GM18526 (cell line): ENCODE measurements around the gene STAT5B.

ENCODE experiments used
- POLR2A ChIP-seq: IDR thresholded peaks from 3 replicates; pipeline ENCODE4 v1.6.1; 2011; ENCODE audit not compliant: insufficient read length; ENCODE audit errors: extremely low read depth

The STAT5B gene

GRCh38 chr17:42183741-42184711 is 92.2 kb downstream of the STAT5B start:
- peak; percentile 61 for TF ChIP-seq POLR2A

DNA sequence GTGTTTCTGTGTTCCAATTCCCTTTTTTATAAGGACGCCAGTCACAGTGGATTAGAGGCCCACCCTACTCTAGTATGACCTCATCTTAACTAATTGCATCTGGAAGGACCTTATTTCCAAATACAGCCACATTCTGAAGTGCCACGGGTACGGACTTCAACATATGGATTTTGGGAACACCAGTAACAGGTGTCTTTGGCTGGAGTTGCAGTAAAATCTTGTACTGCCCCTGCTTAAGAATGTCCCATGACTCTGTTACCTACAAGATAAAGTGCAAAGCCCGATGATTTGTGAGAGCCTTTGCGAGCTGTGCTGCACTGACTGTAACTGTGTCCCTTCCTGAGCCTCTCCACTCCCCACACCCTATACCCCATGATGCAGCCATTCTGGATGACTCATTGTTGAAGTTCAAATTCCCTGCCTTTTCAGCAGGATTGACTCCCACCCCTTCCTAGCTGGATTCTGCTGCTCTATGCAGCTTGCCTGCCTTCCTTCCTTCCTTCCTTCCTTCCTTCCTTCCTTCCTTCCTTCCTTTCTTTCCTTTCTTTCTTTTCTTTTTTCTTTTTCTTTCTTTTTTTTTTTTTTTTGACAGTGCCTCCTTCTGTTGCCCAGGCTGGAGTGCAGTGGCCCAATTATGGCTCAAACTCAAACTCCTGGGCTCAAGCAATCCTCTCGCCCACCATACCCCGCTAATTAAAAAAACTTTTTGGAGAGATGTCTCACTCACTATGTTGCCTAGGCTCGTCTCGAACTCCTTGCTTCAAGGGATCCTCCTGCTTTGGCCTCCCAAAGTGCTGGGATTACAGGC is 93.1 kb downstream of the STAT5B start:
- TF ChIP-seq POLR2A, result no peak

- TF ChIP-seq POLR2A, result no peak
Observed at GRCh38 chr17:42181851-42182207, 94.4 kb downstream of the STAT5B start.

DNA sequence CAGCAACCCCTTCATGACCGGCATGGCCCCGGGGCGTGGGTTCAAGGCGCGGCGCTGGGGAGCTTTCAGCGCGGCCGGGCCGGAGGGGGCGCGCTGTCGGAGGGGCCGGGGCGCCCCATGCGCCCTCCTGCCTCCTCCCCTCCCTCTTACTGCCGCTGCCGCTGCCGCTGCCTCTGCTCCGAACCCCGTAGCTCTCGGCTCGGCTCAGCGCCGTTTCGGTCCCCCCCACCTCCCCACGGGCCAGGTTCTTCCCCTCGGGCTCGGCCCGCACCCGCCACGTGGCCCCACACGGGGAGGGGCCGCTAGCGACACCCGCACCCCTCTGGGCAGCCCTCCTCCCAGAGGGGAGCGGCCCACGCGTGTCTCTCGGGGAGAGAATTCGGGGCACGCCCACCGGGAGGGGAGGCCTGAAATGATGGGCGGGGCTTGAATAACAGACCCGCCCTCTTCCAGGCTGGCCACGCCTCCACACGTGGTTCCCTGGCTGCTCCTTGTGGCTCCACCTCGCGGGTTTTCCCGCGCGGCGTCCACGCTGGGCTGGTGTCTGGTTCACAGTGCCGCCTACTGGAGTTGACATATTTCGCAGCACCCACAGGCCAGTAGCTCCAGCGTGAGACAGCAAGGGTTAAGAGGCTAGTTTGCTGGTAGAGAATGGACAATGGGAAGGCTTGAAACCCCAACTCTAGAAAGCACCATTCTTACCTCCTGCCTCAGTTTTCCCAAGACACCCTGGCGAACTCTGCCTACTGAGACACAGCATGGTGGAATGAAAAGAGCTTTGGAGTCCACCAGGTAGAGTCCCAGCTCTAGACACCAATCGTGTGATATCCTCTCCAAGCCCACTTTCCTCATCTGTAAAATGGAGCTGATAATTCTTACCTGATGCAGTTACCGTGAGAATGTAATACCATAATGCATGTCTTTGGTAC is 95.0 kb downstream of the STAT5B start, which contains the start of gene KCNH4:
Gene KCNH4 (minus strand): TSS at position 221 of the 929 bp plus-strand sequence. CDS start 197 bp downstream, at position 24.
- no peak for TF ChIP-seq POLR2A

- TF ChIP-seq POLR2A, result no peak
Observed at GRCh38 chr17:42180411-42180921, 95.7 kb downstream of the STAT5B start.

GRCh38 chr17:42179911-42180410 is 96.2 kb downstream of the STAT5B start:
- no peak for TF ChIP-seq POLR2A

DNA sequence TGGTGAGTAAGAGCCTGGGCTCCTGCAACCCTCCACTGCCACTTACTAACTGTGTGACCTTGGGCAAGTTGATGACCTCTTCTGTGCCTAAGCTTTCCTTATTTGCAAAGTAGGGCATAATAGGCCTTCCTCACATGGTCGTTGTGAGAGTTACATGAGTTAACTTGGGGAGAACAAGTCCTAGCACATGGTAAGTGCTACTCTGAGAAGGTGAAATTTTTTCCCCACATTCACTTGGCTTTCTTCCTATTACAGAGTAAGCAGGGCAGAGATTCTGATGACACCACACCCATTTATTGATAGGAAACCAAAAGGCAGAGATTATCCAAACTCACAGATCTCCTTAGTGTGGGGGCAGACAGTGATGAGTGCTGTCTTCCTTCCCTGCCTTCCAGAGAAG is 96.9 kb downstream of the STAT5B start:
- no peak for TF ChIP-seq POLR2A

DNA sequence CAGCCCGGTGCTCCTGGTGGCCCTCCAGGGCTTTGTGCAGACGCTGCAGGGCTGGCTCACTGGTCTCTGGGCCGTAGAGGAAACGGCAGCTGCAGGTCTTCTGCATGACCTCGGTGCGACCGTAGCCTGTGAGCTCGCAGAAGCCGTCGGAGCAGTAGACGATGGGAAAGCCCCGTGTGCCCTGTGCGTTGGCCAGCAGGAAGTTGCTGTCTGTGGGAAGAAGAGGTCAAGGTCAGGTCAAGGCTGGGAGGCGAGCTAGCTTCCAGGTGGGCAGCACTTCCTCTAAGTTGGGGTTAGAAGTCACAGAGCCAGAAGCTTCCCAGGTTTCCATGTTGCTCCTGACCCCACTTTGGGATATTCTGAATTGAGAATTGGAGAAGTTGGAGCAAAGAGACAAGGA is 97.4 kb downstream of the STAT5B start:
- TF ChIP-seq POLR2A, result no peak

DNA sequence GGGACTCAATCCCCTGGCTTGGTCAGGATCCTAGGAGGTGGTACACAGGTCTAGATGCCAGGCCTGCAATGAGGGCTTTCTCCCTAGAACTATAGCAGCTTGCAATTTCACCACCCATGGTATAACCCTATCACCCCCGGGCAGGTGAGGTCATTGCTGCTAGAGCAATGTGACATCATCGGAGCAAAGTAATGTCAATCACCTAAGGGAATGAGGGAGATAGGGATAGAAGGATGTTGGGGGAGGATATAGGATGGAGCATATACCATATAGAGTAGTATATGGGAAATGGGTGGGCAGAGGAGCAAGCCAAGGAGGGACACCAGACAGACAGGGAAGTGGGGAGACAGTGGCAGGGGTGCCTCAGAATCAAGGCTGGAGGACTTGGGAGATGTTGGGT is 98.5 kb downstream of the STAT5B start:
- no peak for TF ChIP-seq POLR2A

DNA sequence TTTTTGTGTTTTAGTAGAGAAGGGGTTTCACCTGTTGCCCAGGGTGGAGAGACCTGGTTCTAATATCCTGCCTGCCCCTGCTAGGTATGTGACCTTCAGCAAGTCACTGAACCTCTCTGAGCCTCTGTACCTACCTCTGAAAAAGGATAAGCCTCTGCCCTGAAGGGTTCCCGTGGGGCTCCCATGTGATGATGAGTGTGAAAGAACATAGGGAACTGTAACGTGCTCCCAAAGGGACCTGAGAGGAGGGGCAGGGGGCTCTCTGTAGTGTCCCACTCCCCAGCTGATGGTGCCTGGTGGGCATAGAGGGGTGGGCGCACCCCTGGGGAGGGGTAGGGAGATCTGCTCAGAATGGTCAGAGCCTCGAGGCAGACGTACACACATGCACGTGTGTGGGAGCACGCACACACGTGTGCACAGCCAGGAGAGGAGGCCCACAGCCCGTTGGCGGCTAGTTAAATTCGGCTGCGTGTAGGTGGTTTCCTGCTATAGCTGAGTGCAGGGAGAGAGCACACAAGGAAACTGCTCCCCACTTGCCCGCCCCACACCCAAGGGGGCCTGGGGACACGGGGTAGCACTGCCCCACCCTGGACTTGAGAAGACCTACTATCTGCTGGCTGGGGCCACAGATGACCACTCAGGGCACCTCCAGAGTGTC is 101.9 kb downstream of the STAT5B start:
- TF ChIP-seq POLR2A, result no peak

DNA sequence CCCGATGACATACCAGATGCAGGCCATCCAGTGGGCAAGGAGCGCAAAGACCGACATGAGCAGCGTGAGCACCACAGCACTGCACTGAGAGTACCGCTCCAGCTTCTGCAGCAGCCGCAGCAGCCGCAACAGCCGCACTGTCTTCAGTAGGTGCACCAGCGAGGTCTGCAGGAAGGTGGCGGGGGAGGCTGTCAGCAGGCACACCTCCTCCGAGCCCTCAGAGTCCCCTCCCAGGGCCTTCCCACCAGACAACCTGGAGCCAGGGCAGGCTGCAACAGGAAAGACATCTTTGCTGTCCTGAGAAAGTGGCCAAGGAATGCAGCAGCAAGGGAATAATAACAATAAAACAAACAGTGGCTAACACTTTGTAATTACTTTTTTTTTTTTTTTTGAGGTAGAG is 104.4 kb downstream of the STAT5B start:
- no peak for TF ChIP-seq POLR2A

GRCh38 chr17:42169351-42169750 is 106.8 kb downstream of the STAT5B start:
- no peak for TF ChIP-seq POLR2A

DNA sequence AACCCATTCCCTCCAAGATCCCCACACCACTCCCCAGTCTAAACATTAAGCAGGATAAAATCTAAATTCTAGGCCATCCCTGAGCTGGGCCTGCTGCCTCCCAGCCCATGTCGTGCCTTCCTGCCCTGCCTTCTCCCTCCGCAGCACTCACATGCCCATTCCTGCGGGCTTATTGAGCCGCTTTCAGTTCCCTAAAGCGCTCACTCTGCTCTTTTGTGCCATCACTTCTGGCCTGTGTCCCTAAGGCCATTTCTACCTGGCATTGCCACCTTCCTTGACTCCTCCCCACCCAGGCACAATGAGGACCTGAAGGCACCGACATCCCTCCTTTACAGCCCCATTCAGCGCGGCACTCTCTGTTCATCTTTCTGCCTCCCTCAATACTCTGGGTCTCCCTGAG is 108.4 kb downstream of the STAT5B start:
- TF ChIP-seq POLR2A, result no peak

DNA sequence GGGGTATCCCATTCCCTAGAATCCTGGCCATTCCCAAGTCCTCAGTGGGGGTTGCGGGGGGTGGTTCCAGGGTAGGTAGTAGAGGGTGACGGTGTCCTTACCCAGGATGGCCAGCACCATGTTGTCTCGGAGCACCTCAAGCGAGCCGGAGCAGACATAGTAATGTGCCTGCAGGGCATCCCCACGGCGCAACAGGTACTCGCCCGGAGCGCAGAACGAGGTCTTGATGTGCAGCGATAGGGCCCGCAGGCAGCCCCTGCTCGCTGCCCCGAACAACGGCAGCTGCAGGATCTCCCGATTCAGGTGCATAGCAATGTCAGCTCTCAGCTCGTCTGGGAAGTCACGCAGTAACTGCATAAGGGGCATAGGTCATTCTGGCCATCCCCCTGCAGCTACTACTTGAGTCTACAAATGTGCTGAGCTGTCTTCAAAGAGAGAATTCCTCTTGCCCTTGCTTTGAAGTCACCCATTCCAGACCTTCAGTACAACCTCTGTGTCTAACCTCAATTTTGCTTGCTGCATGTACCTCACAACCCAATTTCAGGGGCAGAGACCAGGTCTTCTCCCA is 109.9 kb downstream of the STAT5B start:
- TF ChIP-seq POLR2A, result no peak
